Measurements from ENCODE around the gene CACNA1C.
"Not testable (repeated sequence)": the region's sequence is repeated elsewhere in the genome, so short reads cannot be mapped to it uniquely, and the experiment has no call there.

CACNA1C gene

DNA sequence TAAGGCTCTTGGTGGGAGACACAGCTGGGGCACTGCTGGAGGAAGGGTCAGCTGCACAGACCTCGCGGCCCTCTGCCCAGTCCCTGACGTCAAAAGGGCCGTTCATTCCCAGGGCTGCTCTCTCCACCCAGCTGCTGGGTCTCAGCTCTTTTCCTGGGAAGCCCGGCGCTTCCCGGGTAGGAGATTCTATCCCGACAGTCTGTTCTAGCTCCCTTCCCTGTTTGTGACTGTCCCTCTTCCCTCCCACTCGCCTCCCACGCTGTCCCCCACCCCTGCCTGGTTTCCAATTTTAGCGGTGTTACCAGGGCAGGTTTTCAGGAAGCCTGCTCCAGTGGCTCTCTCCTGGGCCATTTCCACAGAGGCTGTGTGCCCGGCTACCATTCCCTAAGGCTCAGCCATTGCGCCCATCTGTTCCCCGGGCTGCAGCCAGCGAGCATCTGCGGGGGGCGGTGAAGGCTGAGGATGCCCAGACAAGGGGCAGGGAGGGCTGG, 186.6 kb downstream of the CACNA1C start:
- no peak for DNase-seq

DNA sequence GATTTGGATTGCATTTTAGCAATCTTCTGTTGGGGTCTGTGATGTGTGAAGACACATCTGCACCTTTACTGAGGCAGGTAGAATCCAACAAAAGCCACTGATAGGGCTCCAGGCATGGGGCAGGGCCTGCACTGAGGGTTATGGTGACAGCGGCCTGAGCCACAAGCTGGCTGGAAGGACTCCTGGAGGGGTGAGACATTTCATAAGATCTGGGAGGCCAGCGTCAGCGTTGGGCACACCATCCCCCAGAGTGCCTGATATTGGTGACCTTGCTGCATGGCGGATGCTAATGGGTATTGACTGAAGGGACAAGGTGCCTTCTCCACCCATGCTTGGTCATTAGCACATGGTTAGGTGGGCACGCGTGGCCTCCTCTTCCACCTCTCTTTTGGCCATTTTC, 187.6 kb downstream of the CACNA1C start:
- DNase-seq = no peak

DNA sequence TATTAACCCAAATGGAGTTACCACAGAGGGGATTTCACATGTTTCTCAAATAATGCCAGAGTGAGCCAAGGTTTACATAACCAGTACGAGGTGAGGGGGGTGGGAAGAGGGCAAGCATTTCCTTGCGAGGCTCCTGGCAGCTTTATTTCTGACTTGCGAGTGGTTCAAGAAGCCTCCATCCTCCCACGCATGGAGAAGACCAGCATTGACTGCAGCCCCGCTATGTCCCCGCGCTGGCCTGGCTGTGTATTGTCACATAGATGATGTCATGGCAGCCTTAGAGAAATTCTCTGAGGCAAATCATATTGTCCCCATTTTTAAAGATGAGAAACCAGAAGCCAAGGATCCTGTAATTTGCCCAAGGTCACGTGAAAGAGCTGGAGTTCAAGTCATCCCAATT, 188.2 kb downstream of the CACNA1C start:
- no peak for DNase-seq

DNA sequence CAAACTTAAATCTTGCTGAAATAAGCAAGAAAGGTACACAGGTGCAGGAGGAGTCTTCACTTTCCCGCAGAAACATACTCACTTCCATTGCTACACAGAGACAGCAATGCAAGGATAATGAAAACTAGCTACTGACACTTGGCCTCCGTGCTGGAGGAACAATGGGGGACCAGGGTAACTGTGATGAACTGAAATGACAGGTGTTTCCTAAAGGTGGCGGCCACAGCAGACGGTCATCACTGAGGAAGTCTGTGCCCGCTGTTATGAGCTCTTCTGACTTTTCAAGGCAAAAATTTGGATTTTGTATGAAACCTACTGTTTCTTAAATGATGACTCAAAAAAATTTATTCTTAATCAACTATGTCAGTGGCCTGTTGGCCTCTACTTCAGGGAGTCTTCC, 189.4 kb downstream of the CACNA1C start:
- no peak for DNase-seq

DNA sequence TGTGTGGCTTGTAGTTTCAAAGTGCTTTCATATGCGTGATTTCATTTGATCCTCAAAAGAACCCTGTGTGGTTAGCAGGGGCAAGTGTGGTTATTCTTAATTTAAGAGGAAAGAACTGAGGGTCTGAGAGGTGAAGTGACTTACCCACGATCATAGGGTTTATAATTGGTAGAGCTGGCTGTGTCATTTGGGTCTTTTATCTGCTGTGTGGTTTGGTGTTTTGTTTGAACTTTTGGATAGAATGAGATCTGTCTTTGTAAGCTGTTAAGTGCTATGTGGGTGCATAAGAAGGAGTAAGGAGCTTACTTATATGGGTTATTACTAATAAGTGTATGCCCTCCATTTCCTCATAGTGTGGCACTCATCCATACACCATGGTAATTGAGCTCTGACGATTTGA, 190.0 kb downstream of the CACNA1C start:
- no peak for DNase-seq

DNA sequence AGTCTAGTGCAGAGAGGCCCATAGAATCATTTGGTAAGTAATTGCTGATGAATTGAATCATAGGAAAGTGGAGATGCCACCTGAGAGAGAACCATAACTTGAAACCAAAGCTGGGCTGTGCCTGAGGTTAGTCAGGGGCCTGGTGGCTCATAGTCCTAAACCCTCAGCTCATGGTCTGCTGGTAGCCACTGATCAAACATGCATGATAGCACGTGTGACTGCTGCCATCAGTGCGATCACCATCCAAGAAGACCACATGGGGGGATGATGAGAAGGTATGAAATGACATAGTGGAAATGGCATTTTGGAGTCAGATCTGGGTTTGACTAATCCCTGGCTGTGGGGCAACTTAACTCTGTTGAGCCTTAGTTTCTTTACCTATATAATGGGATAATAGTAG, 190.5 kb downstream of the CACNA1C start:
- no peak for DNase-seq

DNA sequence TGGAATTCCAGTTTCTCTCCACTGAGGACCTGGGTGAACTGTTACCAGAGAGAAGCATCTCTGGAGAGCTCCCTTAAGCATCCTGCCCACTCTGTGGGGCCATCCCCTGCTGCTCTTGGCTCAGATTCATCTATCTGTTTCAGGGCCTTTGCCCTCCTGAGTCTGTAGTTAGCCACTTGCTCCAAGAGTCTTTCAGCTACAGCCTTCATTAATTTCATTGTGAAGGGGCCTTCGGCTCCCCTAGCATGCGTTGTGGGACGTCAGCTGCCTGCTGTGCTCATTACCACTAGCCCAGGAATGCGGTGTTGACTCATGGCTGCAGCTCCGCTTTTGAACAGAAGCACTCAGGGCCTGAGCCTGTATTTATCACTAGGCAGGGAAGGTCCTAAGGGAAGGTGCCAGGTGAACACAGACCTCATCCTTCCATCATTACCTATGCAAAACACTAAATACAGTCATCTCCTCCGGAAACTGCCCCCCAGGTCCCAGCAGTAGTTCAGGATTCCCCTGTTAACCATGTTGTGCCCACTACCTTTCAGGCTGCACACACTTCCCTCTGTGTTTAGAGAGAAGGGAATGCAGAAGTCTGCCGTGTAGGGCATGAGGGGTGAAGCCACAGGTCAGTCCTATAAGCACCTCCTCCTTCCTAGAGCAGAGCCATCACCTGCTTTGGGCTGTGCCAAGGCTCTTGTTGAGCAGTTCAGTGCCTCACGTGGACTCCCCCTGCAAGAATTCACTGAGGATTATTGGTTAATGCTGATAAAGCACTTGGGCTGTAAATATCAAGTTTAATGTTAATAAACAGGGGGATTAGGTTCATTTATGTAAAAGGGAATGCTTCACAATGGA, 191.4 kb downstream of the CACNA1C start:
- no peak for DNase-seq

DNA sequence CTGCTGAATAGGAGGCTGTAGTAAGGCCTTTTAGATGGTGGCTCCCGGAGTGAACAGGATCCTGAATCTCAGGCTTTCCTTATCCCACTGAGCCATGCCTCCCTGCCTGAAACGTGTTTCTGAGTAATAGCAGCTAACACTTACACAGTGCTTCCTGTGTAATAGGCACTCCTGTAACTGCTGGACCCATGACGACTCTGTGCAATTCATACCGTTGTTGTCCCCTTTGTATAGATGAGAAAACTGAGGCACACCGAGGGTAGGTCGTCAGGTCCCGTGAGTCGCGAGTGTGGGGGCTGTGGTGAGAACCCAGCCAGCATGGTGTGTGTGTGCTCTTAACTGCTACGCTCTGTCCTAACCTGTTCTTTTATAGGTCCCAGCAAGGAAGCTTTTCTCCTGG, 193.6 kb downstream of the CACNA1C start:
- DNase-seq = no peak

DNA sequence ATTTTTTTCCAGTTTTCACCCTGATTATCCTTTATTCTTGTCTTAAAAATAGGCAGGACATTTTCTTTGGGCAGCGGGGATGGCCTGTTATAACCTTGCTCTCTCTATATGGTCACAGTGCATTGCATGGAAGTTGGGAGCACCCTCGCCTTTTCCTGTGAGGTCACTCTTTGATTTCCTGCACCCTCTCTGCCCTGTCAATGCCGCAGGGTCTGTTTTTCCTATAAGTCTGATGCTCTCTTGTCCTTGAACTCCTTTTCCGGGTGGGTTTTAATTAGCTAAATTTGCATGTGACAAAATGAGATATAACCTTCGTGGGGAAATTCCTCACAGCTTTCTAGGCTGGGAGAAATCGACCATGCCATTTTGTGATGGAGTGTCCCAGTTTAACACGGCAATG, 194.3 kb downstream of the CACNA1C start:
- DNase-seq = no peak

DNA sequence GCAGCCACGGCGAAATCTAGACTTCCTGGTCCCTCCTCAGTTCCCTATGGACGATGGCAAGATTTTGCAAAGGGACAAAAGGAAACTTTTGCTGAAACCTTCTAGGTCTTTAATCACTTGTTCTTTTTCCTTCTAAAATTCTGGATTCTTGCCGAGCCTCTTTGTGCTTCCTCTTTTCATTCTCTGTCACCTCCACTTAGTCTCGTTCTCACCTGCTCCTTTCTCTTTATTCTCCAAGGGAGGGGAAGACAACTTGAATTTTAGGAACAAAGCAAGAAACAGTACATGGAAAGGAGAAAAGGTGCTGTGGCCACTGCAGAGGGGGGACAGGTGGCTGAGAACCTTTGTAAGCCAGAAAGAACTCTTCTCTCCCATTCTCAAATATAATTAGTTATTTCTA, 194.8 kb downstream of the CACNA1C start:
- DNase-seq = no peak

DNA sequence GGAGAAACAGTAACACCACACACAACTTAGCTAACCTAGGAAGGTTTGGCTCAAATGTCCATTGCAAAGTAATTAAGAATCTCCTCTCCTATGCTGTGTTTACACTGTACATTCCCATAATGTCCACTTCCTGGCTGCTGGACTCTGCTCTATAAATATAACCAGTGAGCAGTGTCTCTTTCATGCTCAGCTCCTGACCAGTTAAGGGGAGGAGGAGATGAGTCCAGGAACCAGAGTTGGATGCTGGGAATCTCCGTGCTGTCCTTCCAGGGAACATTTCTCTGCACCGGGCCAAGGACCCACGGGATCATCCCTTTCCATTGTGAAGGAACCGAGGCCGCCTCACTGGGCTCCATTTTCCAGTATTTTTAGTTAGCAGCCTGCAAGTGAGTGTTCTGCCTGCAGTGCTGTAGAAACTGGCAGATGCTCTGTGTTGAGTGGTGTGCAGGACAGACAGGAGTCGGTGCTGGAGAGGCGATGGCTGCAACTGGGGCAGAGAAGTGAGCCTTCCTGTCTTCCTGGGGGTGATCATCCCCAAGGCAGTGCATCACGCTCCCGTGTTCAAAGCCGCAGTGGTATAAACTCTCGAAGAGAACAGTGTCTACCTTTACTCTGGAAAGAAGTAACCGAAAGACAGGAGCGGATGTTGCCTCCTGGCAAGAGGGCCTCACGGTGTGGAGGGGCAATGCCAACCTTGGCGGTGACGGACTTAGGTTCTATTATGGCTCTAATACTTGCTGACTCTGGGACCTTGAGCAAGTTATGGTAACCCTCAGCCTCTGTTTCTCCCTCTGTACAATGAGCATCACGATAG, 195.5 kb downstream of the CACNA1C start:
- DNase-seq = no peak

DNA sequence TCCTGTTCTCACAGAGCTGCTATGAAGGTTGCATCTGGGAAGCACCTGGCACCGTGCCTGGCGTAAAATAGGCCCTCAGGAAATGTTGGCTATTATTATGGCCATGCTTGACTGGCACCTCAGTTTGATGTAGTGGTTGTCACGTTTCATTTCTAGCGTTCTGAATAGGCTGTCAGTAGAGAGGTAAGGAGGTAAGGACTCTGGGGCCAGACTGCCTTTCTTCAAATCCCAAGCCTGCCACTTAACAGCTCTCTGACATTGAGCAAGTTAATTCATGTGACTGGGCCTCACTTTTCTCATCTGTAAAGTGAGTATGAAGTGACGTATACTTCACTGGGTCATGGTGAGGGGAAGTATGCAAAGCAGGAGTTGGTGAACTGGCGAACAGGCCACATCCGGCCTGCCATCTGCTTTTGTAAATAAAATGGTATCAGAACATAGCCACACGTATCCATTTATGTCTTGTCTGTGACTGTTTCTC, 196.2 kb downstream of the CACNA1C start:
- no peak for DNase-seq

DNA sequence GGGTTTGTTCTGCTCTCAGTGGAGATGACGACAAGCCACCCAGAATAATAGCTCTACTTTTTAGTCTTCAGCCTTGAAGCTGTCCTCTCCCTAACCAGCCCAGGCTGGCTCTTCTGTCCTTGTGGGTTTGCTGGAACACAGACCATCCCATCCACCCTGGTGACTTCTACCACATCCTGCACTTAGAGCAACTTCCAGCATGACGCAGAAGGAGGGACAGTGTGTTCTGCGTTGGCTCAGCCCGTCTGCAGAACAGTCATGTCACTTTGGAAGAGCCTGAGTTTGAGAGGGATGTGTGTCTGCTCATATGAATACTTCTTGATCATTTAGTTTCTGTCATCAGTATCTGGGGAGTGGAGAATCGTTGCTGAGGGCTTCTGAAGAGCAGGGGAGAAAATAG, 198.0 kb downstream of the CACNA1C start:
- no peak for DNase-seq

DNA sequence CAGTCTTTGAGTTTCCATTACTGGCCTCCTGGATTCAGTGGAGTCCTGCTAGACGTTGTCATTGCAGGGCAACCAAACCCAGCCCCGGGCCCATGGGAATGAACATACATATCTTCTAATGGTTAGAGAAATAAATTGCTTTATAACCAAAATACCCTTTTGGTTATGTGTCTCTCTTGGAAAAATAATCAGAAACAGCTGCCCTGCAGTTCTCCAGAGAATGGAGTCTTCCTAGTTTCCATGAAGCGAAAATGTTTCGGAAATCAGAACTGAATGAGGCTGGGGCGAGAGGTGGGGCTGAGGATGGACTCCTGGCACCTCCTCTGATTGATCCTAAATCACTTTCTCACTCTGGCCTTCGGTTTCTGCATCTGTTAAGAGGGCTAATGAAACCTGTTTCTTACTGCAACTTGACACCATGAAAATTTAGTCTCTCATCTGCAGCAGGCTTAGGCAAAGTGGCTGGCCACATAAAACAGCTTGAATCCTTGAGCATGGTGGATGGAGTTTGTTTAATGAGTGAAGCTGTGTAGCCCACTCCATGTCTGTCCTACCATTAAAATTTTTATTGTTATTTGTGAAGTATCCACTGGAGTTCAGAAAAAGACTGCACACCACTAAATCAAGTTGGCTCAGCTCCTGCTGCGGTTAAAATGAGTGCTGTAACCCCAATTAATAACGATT, 198.9 kb downstream of the CACNA1C start:
- no peak for DNase-seq

DNA sequence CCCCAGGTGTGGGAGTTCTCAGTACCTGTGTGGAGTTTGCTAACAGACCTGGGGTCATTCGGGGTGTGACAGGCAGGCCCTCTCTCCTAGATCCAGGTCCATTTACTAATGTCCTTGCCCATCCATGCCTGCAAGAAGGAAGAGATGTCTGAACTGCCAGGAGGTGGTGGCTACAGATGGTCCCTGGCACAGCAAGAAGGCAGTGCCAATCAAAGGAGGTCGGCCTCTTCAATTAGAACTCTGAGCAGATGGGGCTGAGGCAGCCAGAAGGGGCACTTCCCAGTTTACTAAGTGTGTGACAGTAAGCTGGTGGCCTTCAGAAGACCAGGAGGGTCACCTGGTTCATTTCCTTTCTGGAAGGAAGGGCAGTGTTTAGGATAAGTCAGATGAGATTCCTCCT, 202.5 kb downstream of the CACNA1C start:
- DNase-seq = no peak

DNA sequence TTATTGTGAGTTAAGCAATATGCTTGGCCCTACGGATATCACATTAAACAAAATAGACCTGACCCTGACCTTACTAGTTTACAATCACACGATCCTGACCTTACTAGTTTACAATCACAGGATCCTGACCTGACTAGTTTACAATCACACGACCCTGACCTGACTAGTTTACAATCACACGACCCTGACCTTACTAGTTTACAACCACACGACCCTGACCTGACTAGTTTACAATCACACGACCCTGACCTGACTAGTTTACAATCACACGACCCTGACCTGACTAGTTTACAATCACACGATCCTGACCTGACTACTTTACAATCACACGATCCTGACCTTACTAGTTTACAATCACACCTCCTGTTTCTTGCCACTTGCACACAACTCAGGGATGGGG, 202.9 kb downstream of the CACNA1C start:
- DNase-seq = not testable (repeated sequence)

DNA sequence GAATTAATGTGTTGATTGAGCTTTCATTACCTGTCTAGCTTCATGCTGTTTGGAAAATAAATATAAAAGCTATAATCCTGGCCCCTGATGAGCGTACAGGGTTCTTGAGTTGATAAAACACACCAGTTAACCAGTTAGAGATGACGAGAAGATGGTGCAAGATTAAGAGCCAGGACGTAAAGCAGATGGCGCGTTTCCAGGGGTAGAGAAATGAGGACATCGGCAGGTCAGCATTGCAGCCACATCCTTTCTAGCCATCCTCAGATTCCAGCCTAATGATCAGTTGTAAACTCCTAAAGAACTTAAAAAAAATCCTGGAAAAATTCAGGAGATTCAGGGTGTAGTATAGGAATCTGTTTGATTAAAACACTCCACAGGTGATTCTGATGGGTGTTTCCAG, 203.7 kb downstream of the CACNA1C start:
- no peak for DNase-seq

DNA sequence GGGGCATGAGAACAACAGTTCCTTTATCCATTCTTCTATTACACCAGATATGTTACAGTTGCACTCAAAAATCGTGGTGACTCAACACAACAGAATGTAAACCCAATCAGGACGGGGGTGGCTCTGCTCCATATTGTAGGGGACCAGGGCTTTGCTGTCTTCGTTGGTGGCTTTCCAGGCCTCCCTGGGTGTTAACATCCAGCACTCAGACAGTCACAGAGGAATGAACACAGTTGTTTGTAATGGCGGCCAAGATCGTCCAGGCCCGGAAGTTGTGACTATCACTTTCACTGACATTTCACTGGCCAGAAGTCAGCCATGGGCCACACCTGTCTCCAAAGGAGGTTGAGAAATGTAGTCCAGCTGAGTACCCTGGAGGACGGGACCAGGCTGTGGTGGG, 204.1 kb downstream of the CACNA1C start:
- DNase-seq = no peak

DNA sequence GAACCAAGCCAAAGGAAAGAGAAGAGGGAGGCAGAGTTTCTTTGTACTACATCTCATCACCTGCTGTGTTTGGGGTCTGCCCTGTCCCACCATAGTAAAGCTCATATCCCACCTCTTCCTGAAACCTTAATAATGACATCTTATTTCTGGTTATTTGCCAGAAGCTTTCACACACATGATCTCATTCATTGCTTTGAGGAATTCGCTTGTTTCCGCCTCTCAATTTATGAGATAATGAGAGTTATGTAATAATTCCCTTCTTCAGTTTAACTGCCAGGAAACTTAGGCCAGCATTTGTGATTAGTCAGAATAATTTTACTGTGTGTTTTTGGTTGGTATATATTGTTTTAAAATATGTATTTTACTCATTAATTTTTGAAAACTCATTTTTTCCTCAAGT, 205.2 kb downstream of the CACNA1C start:
- DNase-seq = no peak

DNA sequence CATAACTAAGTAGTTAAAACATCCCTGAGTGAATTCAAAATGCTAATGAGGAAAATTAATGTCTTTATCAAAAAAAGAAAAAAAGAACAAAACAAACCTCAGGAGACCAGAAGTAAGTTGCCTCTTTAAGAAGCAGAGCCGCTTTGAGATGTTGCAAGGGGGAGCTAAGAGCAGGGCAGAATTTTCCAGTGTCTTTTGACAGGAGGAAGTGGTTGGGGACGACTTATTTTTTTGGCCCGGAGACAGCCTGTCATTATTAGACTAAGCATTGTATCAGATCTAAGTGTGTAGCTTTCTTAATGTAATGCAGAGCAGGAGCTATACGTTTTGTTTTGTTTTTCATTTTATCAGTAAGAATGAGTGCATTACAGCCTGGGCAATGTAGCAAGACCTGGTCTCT, 206.6 kb downstream of the CACNA1C start:
- no peak for DNase-seq

DNA sequence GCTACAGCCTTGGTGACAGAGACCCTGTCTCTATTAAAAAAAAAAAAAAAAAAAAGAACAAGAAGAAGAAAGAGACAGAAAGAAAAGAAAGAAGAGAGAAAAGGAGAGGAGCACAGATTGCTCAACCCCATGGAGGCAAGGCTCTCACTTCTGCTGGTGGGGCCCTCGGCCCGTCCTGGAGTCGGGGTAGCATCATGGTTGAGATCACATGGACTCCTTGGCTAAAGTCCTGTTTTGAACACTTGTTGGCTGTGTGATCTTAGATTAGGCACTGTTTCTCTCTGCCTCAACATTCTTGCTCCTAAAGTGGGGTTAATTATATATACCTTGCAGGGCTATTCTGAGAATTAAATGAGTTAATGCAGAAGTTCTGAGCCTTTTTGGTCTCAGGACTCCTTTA, 207.7 kb downstream of the CACNA1C start:
- no peak for DNase-seq

DNA sequence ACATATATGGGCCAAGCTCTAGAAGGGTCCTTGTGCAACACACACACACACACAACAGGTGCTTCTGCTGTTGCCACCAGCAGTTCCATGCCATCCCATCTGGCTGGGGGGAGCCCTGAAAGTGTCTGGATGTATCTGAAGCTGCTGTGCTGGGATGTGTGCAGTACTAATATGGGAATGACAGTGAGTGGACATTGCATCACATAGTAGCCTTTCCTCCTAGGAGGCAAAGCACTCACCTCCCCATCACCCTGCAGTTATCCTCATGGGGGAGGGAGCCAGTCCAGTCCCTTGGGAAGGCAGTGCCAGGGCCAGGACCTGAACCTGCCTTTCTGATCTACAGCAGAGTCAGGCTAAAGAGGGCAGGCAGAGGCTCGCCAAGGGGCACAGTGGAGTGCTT, 208.9 kb downstream of the CACNA1C start:
- DNase-seq = no peak

DNA sequence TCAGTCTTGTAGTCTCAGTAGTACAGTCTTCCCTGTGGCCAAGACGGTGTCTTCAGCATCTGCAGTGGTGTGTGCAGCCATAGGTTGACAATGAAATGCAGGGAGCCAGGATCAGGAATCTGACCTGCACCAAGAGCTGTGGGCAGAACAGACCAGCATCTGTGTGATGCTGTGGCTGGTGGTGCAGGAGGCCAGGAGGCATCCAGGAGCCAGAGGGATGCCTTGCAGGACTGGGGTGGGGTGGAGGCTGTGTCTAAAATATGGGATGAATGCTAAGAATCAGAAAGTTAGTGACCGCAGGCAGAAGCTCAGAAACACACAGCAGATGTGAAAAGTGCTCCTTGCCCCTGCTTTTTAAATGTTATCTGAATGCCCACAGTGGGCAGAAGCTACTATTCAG, 209.7 kb downstream of the CACNA1C start:
- DNase-seq = no peak

DNA sequence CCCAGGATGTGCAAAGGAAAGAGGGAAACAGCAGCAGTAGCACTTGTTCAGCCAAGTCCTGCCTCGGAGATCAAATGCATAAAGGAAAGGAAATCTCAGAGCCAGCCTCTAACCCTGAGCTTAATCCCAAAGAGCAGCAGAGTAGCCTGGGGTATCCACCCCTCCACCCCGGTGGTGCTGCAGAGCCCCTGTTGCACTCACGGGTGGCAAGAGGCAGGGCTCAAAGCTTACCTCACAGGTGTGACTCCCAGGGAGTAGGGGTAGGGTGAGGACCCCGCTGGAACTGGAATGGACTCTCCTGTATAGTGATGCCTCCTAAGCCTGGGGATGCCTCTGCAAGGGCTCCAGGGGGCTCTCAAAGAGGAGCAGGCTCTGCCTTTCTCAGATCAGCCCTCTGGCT, 211.1 kb downstream of the CACNA1C start:
- no peak for DNase-seq

Data from NCI-H146 (cell line).